Loucy (cell line): ENCODE measurements around the gene FHOD1.

ENCODE experiments used
- EZH2phosphoT487 ChIP-seq: fragments of 200-600 bp; IDR thresholded peaks from 2 replicates; pipeline ENCODE4 v1.6.1; 2018; ENCODE audit warnings: antibody characterized with exemption, mild to moderate bottlenecking, moderate library complexity, borderline replicate concordance
- TF ChIP-seq, protein P1 (sequence below): fragments of 200-600 bp; sonication (generic); conservative IDR thresholded peaks from 2 replicates; pipeline ENCODE4 v1.5.1; 2014; ENCODE audit warnings: mild to moderate bottlenecking, antibody characterized with exemption, low read length

DNA sequence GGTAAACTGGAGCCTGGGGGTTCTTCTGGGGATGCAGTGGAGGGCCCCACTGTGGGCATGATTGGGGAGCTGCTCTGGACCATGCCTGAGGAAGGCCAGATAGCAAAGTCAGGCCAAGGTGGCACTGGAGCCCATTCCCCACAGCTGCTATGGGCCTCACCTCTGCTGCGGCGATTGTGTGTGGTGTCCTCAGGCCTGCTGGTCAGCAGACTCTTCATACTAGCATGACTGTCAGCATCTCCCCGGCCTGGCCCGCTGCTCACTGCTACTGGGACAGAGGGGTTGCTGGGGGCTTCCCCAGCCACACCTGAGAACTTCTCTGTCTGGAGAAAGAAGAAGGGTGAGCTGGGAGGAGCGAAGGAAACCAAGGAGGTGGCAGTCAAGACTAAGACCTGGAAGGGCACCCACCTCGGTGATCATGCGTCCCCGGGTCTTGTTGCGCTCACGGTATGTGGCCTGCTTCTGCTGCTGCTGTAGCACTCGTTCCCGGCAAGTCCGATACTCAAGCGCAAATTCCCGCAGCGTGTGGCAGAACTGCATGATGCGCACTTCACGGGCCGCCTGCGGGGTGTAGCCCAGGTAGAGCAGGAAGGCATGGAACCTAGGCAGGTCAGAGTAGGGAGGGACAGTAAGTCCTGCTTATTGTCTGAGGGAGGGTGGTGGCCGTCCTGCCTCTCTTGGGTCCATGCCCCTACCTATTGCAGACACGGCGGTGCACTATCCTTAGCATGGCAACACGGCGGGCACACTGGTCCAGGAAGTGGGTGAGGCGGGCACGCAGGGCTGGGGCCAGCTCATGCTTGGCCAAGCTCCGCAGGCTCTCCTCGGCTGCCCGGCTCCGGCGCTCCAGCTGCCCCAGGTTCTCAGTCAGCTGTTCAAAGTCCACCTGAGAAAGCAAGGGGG lies 17.1 kb downstream of the FHOD1 start:
- TF ChIP-seq, protein P1, sequence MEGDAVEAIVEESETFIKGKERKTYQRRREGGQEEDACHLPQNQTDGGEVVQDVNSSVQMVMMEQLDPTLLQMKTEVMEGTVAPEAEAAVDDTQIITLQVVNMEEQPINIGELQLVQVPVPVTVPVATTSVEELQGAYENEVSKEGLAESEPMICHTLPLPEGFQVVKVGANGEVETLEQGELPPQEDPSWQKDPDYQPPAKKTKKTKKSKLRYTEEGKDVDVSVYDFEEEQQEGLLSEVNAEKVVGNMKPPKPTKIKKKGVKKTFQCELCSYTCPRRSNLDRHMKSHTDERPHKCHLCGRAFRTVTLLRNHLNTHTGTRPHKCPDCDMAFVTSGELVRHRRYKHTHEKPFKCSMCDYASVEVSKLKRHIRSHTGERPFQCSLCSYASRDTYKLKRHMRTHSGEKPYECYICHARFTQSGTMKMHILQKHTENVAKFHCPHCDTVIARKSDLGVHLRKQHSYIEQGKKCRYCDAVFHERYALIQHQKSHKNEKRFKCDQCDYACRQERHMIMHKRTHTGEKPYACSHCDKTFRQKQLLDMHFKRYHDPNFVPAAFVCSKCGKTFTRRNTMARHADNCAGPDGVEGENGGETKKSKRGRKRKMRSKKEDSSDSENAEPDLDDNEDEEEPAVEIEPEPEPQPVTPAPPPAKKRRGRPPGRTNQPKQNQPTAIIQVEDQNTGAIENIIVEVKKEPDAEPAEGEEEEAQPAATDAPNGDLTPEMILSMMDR: no peak
- TF ChIP-seq EZH2phosphoT487: no peak
